ENCODE data around the gene PRKAG3.

GRCh38 chr2:218831378-218831990 lies at the start of gene PRKAG3:
- TF ChIP-seq CTCF (conservative IDR thresholded peaks at IDR 0.05 in 1 of 2, IDR thresholded peaks at IDR 0.05 in 1 of 2; ENCODE audit: extremely low read depth in 1 of 2, insufficient read depth in 1 of 2, low read depth in 1 of 2, low read length in 2 of 2) (no peak), EZH2 (IDR thresholded peaks at IDR 0.05; ENCODE audit: borderline replicate concordance, low read length) (no peak)
